GM23248 (cell line): ENCODE data around the gene STK24.

Experiments
- EZH2 ChIP-seq: fragments of 200-600 bp; sonication (generic); IDR thresholded peaks from 2 replicates; pipeline ENCODE4 v1.6.1; 2018; ENCODE audit warnings: antibody characterized with exemption, mild to moderate bottlenecking; ENCODE audit not compliant: insufficient read depth, poor library complexity, severe bottlenecking
- EZH2phosphoT487 ChIP-seq: fragments of 200-600 bp; sonication (generic); IDR thresholded peaks from 2 replicates; pipeline ENCODE4 v1.6.1; 2018; ENCODE audit warnings: antibody characterized with exemption, moderate library complexity, mild to moderate bottlenecking, low read depth; ENCODE audit not compliant: insufficient read depth

DNA sequence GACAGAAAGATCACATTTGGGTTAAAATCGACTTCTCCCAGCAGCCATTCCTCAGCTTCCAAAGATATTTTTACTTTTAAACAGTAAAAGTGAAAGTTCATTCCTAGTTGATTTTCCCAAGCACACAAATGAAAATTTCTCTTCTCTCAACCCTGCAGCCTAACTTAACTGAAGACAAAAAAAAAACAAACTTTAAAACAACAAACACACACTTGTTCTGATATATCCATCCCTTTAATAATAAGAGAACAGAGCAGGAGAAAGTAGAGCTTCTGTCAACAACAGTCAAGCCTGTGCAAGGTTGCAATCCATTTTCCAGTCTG, 72.9 kb downstream of the STK24 start:
- TF ChIP-seq EZH2, result no peak
- no peak for TF ChIP-seq EZH2phosphoT487
